Progenitor cell of endocrine pancreas (in vitro differentiated cells): Measurements from ENCODE around the gene NFATC2. TPM values are rescaled to one million over a fixed set of nuclear protein-coding genes. Genes with fewer than 3 reads are reported as not detected.

Source experiments
- DNase-seq: peaks from one replicate; pipeline ENCODE4 v3.0.0; 2021; ENCODE audit warnings: low spot score; ENCODE audit not compliant: unreplicated experiment
- H3K27ac Mint-ChIP-seq: 2 replicates; pipeline ENCODE4 v1.8.0; 2021; ENCODE audit warnings: mild to moderate bottlenecking, moderate library complexity, mixed read lengths
- H3K27me3 Mint-ChIP-seq: 2 replicates; pipeline ENCODE4 v1.8.0; 2021; ENCODE audit warnings: mixed read lengths
- H3K36me3 Mint-ChIP-seq: 2 replicates; pipeline ENCODE4 v1.8.0; 2022; ENCODE audit warnings: mixed read lengths; ENCODE audit not compliant: insufficient read depth
- H3K4me1 Mint-ChIP-seq: 2 replicates; pipeline ENCODE4 v1.8.0; 2021; ENCODE audit warnings: low read depth, mixed read lengths
- H3K4me3 Mint-ChIP-seq: 2 replicates; pipeline ENCODE4 v1.8.0; 2021; ENCODE audit warnings: low read depth, mild to moderate bottlenecking, moderate library complexity, mixed read lengths
- H3K9me3 Mint-ChIP-seq: 2 replicates; pipeline ENCODE4 v1.8.0; 2021; ENCODE audit warnings: low read depth, mixed read lengths
- total RNA-seq: library from RNA; stranded (reverse); gene quantifications from 2 replicates; pipeline ENCODE4 v1.2.1, GENCODE V29; 2021
- TF ChIP-seq, protein P1 (sequence below): fragments of 200-600 bp; sonication (generic); IDR thresholded peaks from one replicate; pipeline ENCODE4 v1.5.0; 2021; ENCODE audit warnings: antibody characterized with exemption, mild to moderate bottlenecking; ENCODE audit not compliant: unreplicated experiment

NFATC2 gene
- total RNA-seq, 1 donor from 2014 or later: 11.2 TPM

DNA sequence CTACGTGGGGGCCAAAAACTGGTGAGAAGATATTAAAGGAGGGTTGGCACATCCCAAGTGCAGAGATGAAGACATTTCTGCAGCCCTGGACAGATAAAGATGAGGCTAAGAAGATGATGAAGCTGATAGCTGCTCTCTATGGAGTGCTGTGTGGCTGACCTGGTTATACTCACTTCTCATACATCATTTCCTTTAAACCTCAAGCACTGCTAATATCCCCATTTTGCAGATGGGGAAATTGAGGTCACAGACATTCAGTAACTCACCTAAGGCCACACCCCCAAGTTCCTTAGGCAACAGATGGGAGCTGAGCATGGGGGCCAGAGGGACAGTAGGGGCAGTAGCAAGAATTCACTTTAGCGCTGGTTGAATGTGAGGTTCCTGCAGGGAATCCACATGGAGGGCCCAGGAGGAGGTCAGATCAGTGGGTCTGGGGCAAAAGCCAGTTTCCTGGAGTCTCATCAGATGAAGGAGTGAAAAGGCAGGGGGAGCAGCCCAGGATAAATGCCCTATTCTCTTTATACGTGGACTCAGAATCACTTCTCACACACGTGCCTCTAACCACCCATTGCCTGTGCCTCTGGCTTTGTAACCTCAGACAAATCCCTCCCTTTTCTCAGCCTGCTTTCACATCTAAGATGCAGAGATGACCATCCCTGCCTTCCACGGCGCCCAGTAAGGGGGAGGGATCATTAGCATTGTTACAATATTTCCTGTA lies 125.8 kb downstream of the NFATC2 start:
- no peaks in the 10 kb centered on the region for H3K9me3 Mint-ChIP-seq
- no peak overlapping the region for H3K4me3 Mint-ChIP-seq
- H3K36me3 Mint-ChIP-seq: peaks cover 6% of the 10 kb centered on the region
- H3K27me3 Mint-ChIP-seq: no peaks in the 10 kb centered on the region
- peaks cover 4% of the 10 kb centered on the region for H3K4me1 Mint-ChIP-seq
- TF ChIP-seq, protein P1, sequence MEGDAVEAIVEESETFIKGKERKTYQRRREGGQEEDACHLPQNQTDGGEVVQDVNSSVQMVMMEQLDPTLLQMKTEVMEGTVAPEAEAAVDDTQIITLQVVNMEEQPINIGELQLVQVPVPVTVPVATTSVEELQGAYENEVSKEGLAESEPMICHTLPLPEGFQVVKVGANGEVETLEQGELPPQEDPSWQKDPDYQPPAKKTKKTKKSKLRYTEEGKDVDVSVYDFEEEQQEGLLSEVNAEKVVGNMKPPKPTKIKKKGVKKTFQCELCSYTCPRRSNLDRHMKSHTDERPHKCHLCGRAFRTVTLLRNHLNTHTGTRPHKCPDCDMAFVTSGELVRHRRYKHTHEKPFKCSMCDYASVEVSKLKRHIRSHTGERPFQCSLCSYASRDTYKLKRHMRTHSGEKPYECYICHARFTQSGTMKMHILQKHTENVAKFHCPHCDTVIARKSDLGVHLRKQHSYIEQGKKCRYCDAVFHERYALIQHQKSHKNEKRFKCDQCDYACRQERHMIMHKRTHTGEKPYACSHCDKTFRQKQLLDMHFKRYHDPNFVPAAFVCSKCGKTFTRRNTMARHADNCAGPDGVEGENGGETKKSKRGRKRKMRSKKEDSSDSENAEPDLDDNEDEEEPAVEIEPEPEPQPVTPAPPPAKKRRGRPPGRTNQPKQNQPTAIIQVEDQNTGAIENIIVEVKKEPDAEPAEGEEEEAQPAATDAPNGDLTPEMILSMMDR: no peak
- H3K27ac Mint-ChIP-seq: no peak overlapping the region
- no peak for DNase-seq

DNA sequence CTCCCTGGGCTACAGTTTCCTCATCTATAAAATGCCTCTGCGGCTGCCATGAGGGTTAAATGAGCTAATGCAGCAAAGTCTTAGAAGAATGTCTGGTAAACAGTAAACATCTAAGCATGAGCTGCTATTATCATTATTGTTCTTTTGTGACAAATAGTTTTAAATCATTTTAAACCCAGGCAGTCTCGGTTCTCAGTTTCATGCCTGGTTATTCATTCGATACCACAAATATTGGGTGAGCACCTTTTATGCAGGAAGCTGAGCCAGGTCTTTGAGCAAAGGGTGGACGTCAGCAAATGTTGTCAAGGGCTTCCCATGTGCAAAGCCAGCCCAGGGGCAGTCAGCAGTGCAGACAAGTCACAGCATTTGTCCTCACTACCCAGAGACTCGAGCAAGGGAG lies 128.7 kb downstream of the NFATC2 start:
- Mint-ChIP-seq H3K4me1 (peaks cover 4% of the 10 kb centered on the region), H3K27me3 (no peaks in the 10 kb centered on the region), H3K4me3 (no peak overlapping the region), H3K36me3 (peaks cover 13% of the 10 kb centered on the region), H3K27ac (no peak overlapping the region), H3K9me3 (peaks cover 3% of the 10 kb centered on the region)
- no peak for DNase-seq
- TF ChIP-seq, protein P1: no peak

DNA sequence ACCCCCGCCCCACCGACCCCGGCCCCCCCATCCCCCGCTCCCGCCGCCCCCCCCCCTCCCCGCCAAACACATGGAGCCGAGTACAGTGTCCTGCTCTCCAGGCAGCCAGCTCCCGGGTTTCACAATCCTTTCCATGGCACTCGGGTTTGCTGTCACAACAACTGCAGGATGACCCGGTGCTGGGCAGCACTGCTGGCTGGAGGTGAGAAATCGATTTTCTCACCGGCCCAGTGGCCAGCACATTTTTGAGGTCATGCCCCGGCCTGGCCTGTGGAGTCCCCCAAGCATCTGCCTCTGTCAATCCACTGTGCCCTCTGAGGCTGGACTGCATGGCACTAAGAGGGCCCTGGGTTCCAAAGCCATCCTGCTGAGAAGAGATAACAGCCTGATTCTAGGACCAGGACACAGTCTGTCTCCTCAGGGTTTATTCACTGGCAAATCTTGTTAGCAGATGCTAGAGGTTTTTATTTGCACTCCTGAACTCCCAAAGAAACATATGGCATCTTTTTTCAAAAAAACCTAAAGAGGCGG lies 129.5 kb downstream of the NFATC2 start:
- no peak for DNase-seq
- no peaks in the 10 kb centered on the region for H3K27me3 Mint-ChIP-seq
- no peak overlapping the region for H3K4me3 Mint-ChIP-seq
- peaks cover 4% of the 10 kb centered on the region for H3K4me1 Mint-ChIP-seq
- H3K9me3 Mint-ChIP-seq: peaks cover 3% of the 10 kb centered on the region
- H3K27ac Mint-ChIP-seq: no peak overlapping the region
- TF ChIP-seq, protein P1: no peak
- peaks cover 13% of the 10 kb centered on the region for H3K36me3 Mint-ChIP-seq

DNA sequence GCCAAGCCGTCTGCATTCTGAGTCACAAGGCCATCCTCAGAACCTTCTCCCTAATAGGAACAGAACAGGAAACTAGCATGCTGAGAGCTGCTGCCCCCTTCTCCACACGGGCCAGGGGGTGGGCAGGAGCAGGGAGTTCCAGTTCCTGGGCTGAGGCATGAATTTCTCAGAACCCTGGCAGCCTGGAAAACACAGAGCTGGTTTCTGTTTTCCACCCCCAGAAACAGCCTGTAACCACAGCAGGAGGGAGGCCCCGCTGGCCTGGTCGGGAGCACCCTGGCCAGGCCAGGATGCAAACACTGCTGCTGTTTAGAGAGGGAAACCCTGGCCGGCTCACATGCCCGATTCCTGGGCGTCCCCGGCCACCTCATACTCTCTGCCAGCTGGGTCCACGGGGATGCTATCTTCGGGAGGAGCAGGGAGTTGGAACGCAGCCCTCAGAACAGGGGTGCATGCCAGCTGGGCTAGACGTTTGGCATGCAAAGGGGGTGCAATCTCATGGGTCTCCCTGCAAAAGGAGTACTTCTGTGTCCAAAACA lies 130.1 kb downstream of the NFATC2 start:
- H3K4me3 Mint-ChIP-seq: no peak overlapping the region
- H3K4me1 Mint-ChIP-seq: peaks cover 2% of the 10 kb centered on the region
- no peaks in the 10 kb centered on the region for H3K27me3 Mint-ChIP-seq
- DNase-seq: no peak
- TF ChIP-seq, protein P1: no peak
- peaks cover 3% of the 10 kb centered on the region for H3K9me3 Mint-ChIP-seq
- H3K27ac Mint-ChIP-seq: no peak overlapping the region
- peaks cover 12% of the 10 kb centered on the region for H3K36me3 Mint-ChIP-seq

DNA sequence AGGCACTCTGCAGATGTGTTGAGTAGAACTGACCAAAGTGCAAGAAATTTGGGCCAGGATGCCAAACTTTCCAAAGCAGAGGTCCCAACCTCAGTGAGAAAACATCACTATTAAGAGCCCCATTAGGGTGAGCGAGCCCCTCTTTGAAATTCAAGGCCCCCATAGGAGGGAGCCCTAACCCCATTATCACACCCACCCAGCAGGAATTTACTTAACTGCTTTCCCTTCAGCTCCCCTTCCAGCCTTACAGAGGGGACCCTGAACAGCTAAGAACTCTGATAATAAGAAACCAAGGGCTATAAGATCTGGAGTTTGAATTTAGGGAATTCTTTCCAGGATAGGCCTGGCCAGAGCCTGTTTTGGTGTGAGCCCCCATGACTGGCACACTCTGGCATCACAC lies 130.6 kb downstream of the NFATC2 start:
- Mint-ChIP-seq H3K36me3 (peaks cover 12% of the 10 kb centered on the region), H3K27ac (no peak overlapping the region), H3K4me1 (peaks cover 2% of the 10 kb centered on the region), H3K27me3 (no peaks in the 10 kb centered on the region), H3K9me3 (peaks cover 3% of the 10 kb centered on the region), H3K4me3 (no peak overlapping the region)
- TF ChIP-seq, protein P1: no peak
- no peak for DNase-seq
